Skeletal muscle satellite cell (primary cell): ENCODE results near the gene ASTN1.
A peak's percentile ranks its signal among the peaks of the same experiment; 100 is the strongest.

Source experiments
- H3K27me3 ChIP-seq: 2 replicates; pipeline ENCODE4 v1.7.0; 2013; ENCODE audit warnings: low read length; ENCODE audit not compliant: control insufficient read depth, insufficient read depth
- H3K36me3 ChIP-seq: 2 replicates; pipeline ENCODE4 v1.7.0; 2013; ENCODE audit warnings: mild to moderate bottlenecking, control low read depth, low read length; ENCODE audit not compliant: insufficient read depth
- H3K4me1 ChIP-seq: 2 replicates; pipeline ENCODE4 v1.7.0; 2013; ENCODE audit warnings: low read length; ENCODE audit not compliant: control insufficient read depth, insufficient read depth
- H3K4me2 ChIP-seq: 2 replicates; pipeline ENCODE4 v1.7.0; 2013; ENCODE audit warnings: mild to moderate bottlenecking, low read length
- H3K4me3 ChIP-seq: 2 replicates; pipeline ENCODE4 v1.7.0; 2013; ENCODE audit warnings: low read length
- H3K9ac ChIP-seq: 2 replicates; pipeline ENCODE4 v1.7.0; 2013; ENCODE audit warnings: mild to moderate bottlenecking, low read depth, low read length, moderate library complexity
- H3K9me3 ChIP-seq: replicated peaks from 2 replicates; pipeline ENCODE4 v1.7.0; 2013; ENCODE audit warnings: mild to moderate bottlenecking, control low read depth, low read length

The ASTN1 gene

GRCh38 chr1:177181631-177182291 lies 17.2 kb upstream of the ASTN1 start:
- H3K4me1 ChIP-seq = no peaks in the 10 kb centered on the region
- H3K9me3 ChIP-seq = no peaks in the 10 kb centered on the region
- no peaks in the 10 kb centered on the region for H3K36me3 ChIP-seq
- peaks cover 65% of the 10 kb centered on the region for H3K27me3 ChIP-seq
- no peak overlapping the region for H3K9ac ChIP-seq
- H3K4me2 ChIP-seq = peak overlapping the region; percentile 87
- H3K4me3 ChIP-seq = peak overlapping the region; percentile 64

DNA sequence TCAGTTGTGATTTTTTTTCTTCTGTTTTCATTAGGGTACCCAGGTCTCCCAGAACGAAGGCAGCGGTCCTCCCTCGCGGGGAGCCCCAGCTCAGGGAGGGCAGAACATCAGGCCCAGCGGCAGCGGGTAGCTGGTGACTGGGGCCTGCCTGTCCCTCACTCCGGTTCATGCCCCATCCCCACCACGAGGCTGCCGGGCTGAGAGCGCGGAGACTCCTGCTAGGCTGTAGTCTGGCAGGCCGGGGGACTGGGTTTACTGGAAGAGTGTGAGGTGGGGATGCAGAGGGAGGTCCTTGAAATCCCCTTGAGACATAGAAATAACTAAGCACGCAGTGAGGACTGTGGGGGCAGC lies 16.7 kb upstream of the ASTN1 start:
- H3K27me3 ChIP-seq = peaks cover 67% of the 10 kb centered on the region
- H3K4me3 ChIP-seq = peak overlapping the region; percentile 64

GRCh38 chr1:177174921-177175634 lies 10.6 kb upstream of the ASTN1 start:
- no peak overlapping the region for H3K4me3 ChIP-seq
- H3K9ac ChIP-seq = no peak overlapping the region
- peaks cover 10% of the 10 kb centered on the region for H3K4me1 ChIP-seq
- H3K27me3 ChIP-seq = peaks cover 83% of the 10 kb centered on the region
- H3K36me3 ChIP-seq = no peaks in the 10 kb centered on the region
- H3K4me2 ChIP-seq = no peak overlapping the region
- H3K9me3 ChIP-seq = no peaks in the 10 kb centered on the region

More for the DNA sequence above, 16.7 kb upstream of the ASTN1 start:
- Histone ChIP-seq H3K4me2 (peak overlapping the region; percentile 87), H3K9ac (no peak overlapping the region), H3K9me3 (no peaks in the 10 kb centered on the region), H3K36me3 (no peaks in the 10 kb centered on the region), H3K4me1 (no peaks in the 10 kb centered on the region)

- peaks cover 10% of the 10 kb centered on the region for H3K4me1 ChIP-seq
- peaks cover 84% of the 10 kb centered on the region for H3K27me3 ChIP-seq
- H3K4me2 ChIP-seq = no peak overlapping the region
- no peak overlapping the region for H3K9ac ChIP-seq
- no peaks in the 10 kb centered on the region for H3K36me3 ChIP-seq
- H3K9me3 ChIP-seq = no peaks in the 10 kb centered on the region
- no peak overlapping the region for H3K4me3 ChIP-seq
Measured at GRCh38 chr1:177173976-177174375, 9.5 kb upstream of the ASTN1 start.

DNA sequence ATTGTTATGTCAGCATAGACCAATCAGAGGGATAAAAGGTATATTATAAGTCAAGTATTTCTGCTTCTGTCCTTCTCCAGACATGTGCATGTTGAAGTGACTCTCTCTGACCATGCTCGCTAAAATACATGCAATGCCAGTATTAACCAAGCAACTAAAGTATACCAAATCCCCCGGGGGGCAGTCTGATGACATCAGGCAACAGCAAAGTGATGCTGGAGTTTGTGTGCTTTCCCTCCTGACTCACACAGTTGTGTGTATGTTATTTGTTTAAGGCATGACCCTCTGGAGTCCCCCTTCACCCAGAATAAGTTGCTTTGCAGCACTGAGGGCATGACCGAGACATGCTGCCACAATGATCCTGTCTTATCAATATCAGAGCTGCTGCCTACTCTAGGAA lies 8.4 kb upstream of the ASTN1 start:
- Histone ChIP-seq H3K4me1 (peaks cover 10% of the 10 kb centered on the region), H3K4me2 (no peak overlapping the region), H3K27me3 (peaks cover 84% of the 10 kb centered on the region), H3K4me3 (no peak overlapping the region), H3K9ac (no peak overlapping the region), H3K36me3 (no peaks in the 10 kb centered on the region), H3K9me3 (no peaks in the 10 kb centered on the region)

- Histone ChIP-seq H3K36me3 (no peaks in the 10 kb centered on the region), H3K4me1 (peaks cover 10% of the 10 kb centered on the region), H3K4me3 (no peak overlapping the region), H3K9ac (no peak overlapping the region), H3K4me2 (no peak overlapping the region), H3K27me3 (peaks cover 79% of the 10 kb centered on the region), H3K9me3 (no peaks in the 10 kb centered on the region)
Measured at GRCh38 chr1:177172272-177172671, 7.8 kb upstream of the ASTN1 start.

DNA sequence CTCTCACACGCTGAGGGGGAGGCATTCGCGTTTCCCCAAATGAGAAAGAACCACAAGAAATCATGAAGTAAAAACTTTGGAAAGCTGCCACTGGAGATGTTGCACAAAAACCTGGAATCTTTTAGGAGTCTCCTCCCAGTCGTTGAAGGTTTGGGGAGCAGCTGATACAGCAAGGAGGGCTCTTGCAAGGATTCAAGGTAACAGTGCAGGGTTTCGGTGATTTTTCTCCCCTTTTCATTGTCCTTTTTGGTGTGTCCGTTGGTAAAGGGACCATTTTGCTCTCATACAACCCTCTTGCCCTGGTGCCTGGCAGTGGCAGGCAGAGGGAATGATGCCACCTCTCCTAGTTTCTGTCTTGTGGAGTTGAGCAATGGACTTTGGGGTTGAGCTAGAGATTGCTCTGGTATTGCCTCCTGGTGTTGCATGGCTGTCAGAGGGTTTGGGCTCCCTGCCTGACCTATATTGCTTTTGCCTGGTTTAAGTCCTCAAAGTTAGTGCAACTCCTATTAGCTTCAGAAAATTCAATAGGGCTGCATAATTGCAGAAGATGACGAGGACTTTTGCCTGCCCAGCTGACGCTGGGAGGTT lies 7.1 kb upstream of the ASTN1 start:
- H3K9me3 ChIP-seq = no peaks in the 10 kb centered on the region
- no peak overlapping the region for H3K9ac ChIP-seq
- peaks cover 78% of the 10 kb centered on the region for H3K27me3 ChIP-seq
- peak overlapping the region; percentile 69 for H3K4me3 ChIP-seq
- H3K4me2 ChIP-seq = peak overlapping the region; percentile 89
- peaks cover 10% of the 10 kb centered on the region for H3K4me1 ChIP-seq
- H3K36me3 ChIP-seq = no peaks in the 10 kb centered on the region

DNA sequence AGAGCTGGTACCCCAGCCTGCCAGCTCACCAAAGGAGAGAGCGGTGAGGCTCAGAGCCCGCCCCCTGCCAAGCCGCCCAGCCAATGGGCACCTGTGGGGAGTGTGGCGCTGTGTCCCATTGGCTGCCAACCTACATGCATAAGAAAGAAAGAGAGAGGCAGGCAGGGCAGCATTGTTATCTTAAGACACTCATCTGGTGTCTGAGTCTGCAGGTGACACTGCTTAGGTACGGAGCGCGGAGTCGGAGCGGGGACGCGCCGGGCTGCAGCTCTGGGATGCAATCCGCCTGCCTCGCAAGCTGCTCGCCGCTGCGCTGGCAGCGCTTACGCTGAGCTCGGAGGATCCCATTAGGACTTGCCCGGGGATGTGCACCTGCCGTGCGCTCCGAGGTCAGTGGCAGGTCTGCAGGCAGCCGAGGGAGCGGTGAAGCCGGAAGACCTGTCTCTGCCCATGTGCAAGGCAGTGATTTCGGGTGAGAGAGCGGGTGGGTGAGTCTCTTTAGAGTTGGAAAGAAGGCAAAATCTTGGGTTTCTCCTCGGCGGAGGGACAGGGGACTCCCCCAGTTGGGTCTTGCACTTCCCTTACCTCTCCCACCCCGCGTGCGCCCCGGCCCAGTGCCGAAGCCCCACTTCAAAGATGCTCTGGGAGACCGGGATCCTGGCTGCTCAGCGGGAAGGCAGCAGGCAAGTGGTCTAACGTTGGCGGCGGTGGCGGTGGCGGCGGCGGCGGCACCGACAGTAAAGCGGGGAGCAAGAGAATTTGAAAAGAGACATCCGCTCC lies 6.4 kb upstream of the ASTN1 start, which contains the start of gene BRINP2:
Gene BRINP2 (plus strand): TSS at position 203 of the 780 bp plus-strand sequence. CDS start 58,919 bp downstream, outside the sequence.
- Histone ChIP-seq H3K9me3 (no peaks in the 10 kb centered on the region), H3K9ac (no peak within 1 kb of the TSS), H3K4me2 (peak within 1 kb of the TSS; percentile 89), H3K36me3 (no peaks in the 10 kb centered on the region), H3K27me3 (peaks cover 82% of the 10 kb centered on the region), H3K4me3 (peak within 1 kb of the TSS; percentile 69), H3K4me1 (peaks cover 10% of the 10 kb centered on the region)

DNA sequence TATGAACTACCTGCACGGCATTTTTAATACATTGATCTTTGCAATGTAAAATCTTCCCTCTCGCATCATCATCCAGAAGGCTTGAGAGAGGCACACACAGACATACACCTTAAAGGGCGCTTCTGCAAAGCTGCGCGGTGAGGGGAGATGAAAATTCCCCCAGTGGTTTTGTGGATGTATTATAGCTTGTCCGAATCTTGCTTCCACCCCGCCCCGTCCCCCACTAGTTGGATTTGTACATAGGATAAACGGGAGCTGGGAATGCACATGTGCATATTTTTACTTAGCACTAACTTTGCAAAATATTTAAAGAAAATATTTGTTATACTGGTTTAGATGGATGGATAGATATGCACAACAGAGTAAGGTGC lies 542 bp upstream of the ASTN1 start:
- H3K27me3 ChIP-seq = peaks cover 92% of the 10 kb centered on the region
- no peaks in the 10 kb centered on the region for H3K4me1 ChIP-seq
- peak overlapping the region; percentile 55 for H3K4me3 ChIP-seq
- no peak overlapping the region for H3K9ac ChIP-seq
- no peaks in the 10 kb centered on the region for H3K9me3 ChIP-seq
- peak overlapping the region; percentile 79 for H3K4me2 ChIP-seq
- H3K36me3 ChIP-seq = no peaks in the 10 kb centered on the region

DNA sequence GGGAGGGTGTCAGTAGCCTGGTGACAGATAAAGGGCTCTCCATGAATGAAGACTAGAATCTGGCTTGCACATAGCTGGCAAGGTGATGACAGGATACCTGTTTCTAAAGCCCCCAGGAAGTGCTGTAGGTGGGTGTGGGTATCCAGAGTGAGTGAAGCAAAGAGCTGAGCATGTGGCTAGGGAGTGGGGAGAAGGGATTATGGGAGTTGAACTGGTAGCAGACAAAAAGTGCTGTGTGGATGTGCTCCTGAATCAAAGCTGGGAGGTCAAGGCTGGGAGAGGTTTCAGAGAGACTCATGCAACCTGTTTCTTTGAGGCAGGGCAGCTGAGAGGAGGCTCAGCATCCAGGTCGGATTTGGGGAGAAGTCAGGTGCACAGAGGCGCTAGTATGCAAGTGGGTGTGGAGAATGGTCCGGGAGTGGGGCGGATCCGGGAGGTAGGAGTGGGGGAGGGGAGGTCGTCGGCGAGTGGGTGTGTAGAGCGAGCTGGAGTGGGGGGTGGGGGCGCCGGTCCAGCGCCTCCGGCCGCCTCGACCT lies 600 bp downstream of the ASTN1 start:
- Histone ChIP-seq H3K4me3 (peak overlapping the region; percentile 55), H3K4me1 (no peaks in the 10 kb centered on the region), H3K36me3 (no peaks in the 10 kb centered on the region), H3K9ac (no peak overlapping the region), H3K4me2 (peak overlapping the region; percentile 79), H3K9me3 (no peaks in the 10 kb centered on the region), H3K27me3 (peaks cover 87% of the 10 kb centered on the region)

GRCh38 chr1:177162243-177162642 lies 2.3 kb downstream of the ASTN1 start:
- Histone ChIP-seq H3K4me1 (no peaks in the 10 kb centered on the region), H3K27me3 (peaks cover 76% of the 10 kb centered on the region), H3K4me2 (no peak overlapping the region), H3K36me3 (no peaks in the 10 kb centered on the region), H3K9me3 (no peaks in the 10 kb centered on the region), H3K9ac (no peak overlapping the region), H3K4me3 (no peak overlapping the region)
